Duodenal mucosa (tissue), 2 donors: ENCODE results near the gene LMX1A.
A peak's percentile ranks its signal among the peaks of the same experiment; 100 is the strongest.

Source experiments
- H3K27ac ChIP-seq: one replicate; pipeline ENCODE4 v1.7.0; 2013; ENCODE audit warnings: low read depth, low read length
- H3K27me3 ChIP-seq, 2 donors: one replicate each; pipeline ENCODE4 v1.7.0; 2013; ENCODE audit warnings: low read length in 2 of 2, control low read depth in 1 of 2; ENCODE audit not compliant: insufficient read depth in 2 of 2, control insufficient read depth in 1 of 2
- H3K36me3 ChIP-seq, 2 donors: one replicate each; pipeline ENCODE4 v1.7.0; 2013; ENCODE audit warnings: low read length in 2 of 2, control low read depth in 1 of 2; ENCODE audit not compliant: insufficient read depth in 2 of 2, control insufficient read depth in 1 of 2
- H3K4me1 ChIP-seq, 2 donors: one replicate each; pipeline ENCODE4 v1.7.0; 2013; ENCODE audit warnings: low read length in 2 of 2, control low read depth in 1 of 2; ENCODE audit not compliant: insufficient read depth in 2 of 2, control insufficient read depth in 1 of 2
- H3K4me3 ChIP-seq, 2 donors: one replicate each; pipeline ENCODE4 v1.7.0; 2013; ENCODE audit warnings: low read length in 2 of 2, low read depth in 1 of 2
- H3K9ac ChIP-seq, 2 donors: one replicate each; pipeline ENCODE4 v1.7.0; 2013; ENCODE audit warnings: low read length in 2 of 2, low read depth in 1 of 2
- H3K9me3 ChIP-seq, 2 donors: one replicate each; pipeline ENCODE4 v1.7.0; 2013; ENCODE audit warnings: low read length in 2 of 2, control low read depth in 1 of 2; ENCODE audit not compliant: control insufficient read depth in 1 of 2

Gene LMX1A

GRCh38 chr1:165355977-165356811 lies at the start of gene LMX1A:
Gene LMX1A, minus strand, starts transcription at chr1:165356715. Its CDS starts 1,156 bp downstream, at chr1:165355559.
- Histone ChIP-seq H3K27ac (no peak within 1 kb of the TSS), H3K9ac (no peak within 1 kb of the TSS), H3K27me3 (peaks cover 76 to 77% of the 10 kb centered on the region in 2 donors), H3K36me3 (no peaks in the 10 kb centered on the region), H3K9me3 (no peaks in the 10 kb centered on the region), H3K4me3 (peak within 1 kb of the TSS; percentile 7 to 28), H3K4me1 (peaks cover 15 to 17% of the 10 kb centered on the region in 2 donors)

- Histone ChIP-seq H3K9ac (no peak overlapping the region), H3K27me3 (peaks cover 5 to 13% of the 10 kb centered on the region in 2 donors), H3K36me3 (no peaks in the 10 kb centered on the region), H3K27ac (no peak overlapping the region), H3K9me3 (no peaks in the 10 kb centered on the region), H3K4me1 (no peaks in the 10 kb centered on the region), H3K4me3 (no peak overlapping the region)
Measured at GRCh38 chr1:165403835-165404482, 47.4 kb upstream of the LMX1A start.

GRCh38 chr1:165402517-165403111 lies 46.1 kb upstream of the LMX1A start:
- no peaks in the 10 kb centered on the region for H3K36me3 ChIP-seq
- no peak overlapping the region for H3K4me3 ChIP-seq

GRCh38 chr1:165397944-165398343 lies 41.4 kb upstream of the LMX1A start:
- H3K4me1 ChIP-seq: peaks cover 0 to 6% of the 10 kb centered on the region in 2 donors
- H3K27me3 ChIP-seq: peaks cover 12 to 13% of the 10 kb centered on the region in 2 donors
- H3K4me3 ChIP-seq: no peak overlapping the region
- H3K27ac ChIP-seq: no peak overlapping the region
- no peak overlapping the region for H3K9ac ChIP-seq
- no peaks in the 10 kb centered on the region for H3K9me3 ChIP-seq
- no peaks in the 10 kb centered on the region for H3K36me3 ChIP-seq

More at GRCh38 chr1:165402517-165403111, 46.1 kb upstream of the LMX1A start:
- Histone ChIP-seq H3K9ac (no peak overlapping the region), H3K4me1 (no peaks in the 10 kb centered on the region), H3K9me3 (no peaks in the 10 kb centered on the region), H3K27me3 (peaks cover 5 to 10% of the 10 kb centered on the region in 2 donors), H3K27ac (no peak overlapping the region)

GRCh38 chr1:165395901-165396300 lies 39.4 kb upstream of the LMX1A start:
- Histone ChIP-seq H3K36me3 (no peaks in the 10 kb centered on the region), H3K9me3 (no peaks in the 10 kb centered on the region), H3K4me1 (peaks cover 0 to 11% of the 10 kb centered on the region in 2 donors), H3K9ac (no peak overlapping the region), H3K27ac (no peak overlapping the region), H3K27me3 (peaks cover 3 to 10% of the 10 kb centered on the region in 2 donors), H3K4me3 (no peak overlapping the region)

GRCh38 chr1:165395478-165395877 lies 39.0 kb upstream of the LMX1A start:
- Histone ChIP-seq H3K4me3 (no peak overlapping the region), H3K27me3 (peaks cover 3 to 10% of the 10 kb centered on the region in 2 donors), H3K4me1 (peaks cover 0 to 11% of the 10 kb centered on the region in 2 donors), H3K9ac (no peak overlapping the region), H3K36me3 (no peaks in the 10 kb centered on the region), H3K9me3 (no peaks in the 10 kb centered on the region), H3K27ac (no peak overlapping the region)

- Histone ChIP-seq H3K36me3 (no peaks in the 10 kb centered on the region), H3K9ac (peak overlapping the region in 1 of 2 donors; percentile 18), H3K9me3 (no peaks in the 10 kb centered on the region), H3K4me3 (peak overlapping the region in 1 of 2 donors; percentile 53), H3K27me3 (peaks cover 15 to 20% of the 10 kb centered on the region in 2 donors), H3K27ac (no peak overlapping the region), H3K4me1 (peaks cover 0 to 11% of the 10 kb centered on the region in 2 donors)
Measured at GRCh38 chr1:165392634-165393571, 36.4 kb upstream of the LMX1A start.

GRCh38 chr1:165389609-165390008 lies 33.1 kb upstream of the LMX1A start:
- Histone ChIP-seq H3K4me1 (peaks cover 0 to 11% of the 10 kb centered on the region in 2 donors), H3K9ac (no peak overlapping the region), H3K27me3 (peaks cover 18 to 27% of the 10 kb centered on the region in 2 donors)

GRCh38 chr1:165387961-165388360 lies 31.4 kb upstream of the LMX1A start:
- H3K4me1 ChIP-seq: peaks cover 0 to 5% of the 10 kb centered on the region in 2 donors
- H3K9me3 ChIP-seq: no peaks in the 10 kb centered on the region
- H3K27ac ChIP-seq: no peak overlapping the region
- H3K36me3 ChIP-seq: no peaks in the 10 kb centered on the region
- no peak overlapping the region for H3K9ac ChIP-seq
- no peak overlapping the region for H3K4me3 ChIP-seq
- H3K27me3 ChIP-seq: peaks cover 15 to 19% of the 10 kb centered on the region in 2 donors

More at GRCh38 chr1:165389609-165390008, 33.1 kb upstream of the LMX1A start:
- no peak overlapping the region for H3K4me3 ChIP-seq
- no peak overlapping the region for H3K27ac ChIP-seq
- no peaks in the 10 kb centered on the region for H3K36me3 ChIP-seq
- no peaks in the 10 kb centered on the region for H3K9me3 ChIP-seq
